Measurements from ENCODE around the gene SCIMP.
"Not testable (repeated sequence)": the region's sequence is repeated elsewhere in the genome, so short reads cannot be mapped to it uniquely, and the experiment has no call there.

The SCIMP gene

DNA sequence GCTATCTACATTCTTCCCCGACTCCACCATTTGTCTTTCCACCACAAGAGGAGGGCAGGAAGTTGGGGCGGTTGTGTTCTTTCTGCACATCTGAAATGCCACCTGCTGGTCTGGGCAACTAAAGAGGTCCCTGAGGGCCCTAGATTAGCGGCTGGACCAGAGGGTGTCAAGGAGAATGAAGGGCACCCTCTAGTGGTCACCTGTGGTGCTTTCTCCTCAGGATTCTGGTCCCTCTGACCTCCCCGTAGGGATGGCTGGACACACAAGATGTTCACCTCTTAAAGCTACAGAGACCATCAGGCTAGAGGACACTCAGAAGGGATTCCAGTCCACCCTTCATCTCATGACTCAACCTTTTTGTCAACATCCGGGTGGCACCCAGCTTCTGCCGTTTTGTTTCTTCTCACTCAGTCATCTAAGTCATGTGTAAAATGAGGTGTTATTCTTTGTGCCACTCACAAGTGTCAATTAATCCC lies 2.9 kb upstream of the SCIMP start:
- DNase-seq, result peak; percentile 79

DNA sequence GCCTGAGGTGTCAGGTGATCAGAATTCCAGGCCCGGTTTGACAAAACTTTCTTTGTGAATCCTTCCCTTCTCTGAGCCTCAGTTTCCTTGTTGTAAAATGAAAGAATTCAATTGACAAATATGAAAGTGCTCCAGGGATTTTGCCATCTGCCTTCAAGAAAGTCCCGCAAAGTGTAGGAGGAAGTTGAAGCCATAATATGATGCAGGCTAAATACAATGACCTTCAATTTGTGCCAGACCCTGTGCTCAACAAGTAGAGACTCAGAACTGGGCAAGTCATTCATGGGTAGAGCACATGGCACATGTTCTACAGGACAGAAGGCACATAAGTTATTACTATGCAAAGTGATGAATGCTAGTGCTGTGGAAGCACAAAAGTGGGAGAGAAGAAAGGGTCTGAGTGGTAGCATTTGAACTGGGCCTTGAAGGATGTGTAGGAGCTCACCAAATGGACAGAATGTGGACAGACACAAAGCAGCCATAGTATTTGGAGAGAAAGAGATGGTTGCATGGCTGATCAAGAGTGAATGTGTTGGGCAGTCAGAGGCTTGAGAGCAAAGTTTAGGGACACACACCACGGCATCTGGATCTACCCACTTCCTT lies 2.4 kb upstream of the SCIMP start:
- no peak for DNase-seq

DNA sequence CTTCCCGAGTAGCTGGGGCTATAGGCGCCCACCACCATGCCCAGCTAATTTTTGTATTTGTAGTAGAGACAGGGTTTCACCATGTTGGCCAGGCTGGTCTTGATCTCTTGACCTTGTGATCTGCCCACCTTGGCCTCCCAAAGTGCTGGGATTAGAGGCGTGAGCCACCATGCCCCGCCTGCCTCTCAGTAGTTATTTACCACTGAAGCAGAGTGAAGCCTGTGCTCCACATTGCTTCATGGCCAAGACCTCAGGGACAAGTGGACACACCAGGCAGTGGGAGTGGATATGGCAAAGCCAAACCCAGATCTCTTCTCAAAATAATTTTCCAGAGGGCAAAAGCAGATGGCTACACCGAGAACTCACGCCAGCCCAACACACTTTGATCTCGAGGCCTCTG lies 1.2 kb downstream of the SCIMP start:
- DNase-seq, result not testable (repeated sequence)

DNA sequence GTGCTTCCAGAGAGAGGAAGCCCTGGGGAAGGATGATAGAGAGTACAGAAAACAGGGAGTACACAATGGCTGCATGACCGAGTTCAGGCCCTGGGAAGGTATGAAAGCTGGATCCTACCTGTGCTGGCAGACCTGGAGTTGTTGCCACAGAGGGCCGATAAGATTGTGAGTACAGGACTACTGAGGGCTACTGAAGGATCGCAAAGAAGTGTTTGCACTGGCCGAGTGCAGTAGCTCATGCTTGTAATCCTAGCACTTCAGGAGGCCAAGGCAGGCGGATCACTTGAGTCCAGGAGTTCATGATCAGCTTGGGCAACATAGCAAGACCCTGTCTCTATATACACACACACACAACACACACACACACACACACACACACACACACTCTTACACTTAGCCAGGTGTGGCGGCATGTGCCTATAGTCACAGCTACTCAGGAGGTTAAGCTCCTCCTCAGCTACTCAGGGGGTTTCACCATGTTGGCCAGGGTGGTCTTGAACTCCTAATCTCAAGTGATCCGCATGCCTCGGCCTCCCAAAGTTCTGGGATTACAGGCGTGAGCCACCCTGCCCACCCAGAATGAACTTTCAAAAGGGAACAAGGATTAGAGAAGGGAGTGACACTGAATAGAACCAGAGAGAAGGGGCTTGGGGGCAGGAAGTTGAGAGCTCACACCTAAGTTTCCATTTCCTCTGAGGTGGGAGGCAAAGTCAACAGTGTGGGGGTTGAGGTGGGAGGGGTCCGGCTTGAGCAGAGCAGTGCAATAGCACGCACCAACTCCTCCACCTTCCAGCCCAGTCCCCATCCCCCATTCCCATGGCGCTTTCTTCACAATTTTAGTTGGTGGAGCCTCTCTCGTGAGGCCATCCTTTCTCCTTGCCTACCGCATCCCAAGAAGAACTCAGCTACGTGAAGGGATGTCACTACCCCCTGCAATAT lies 7.5 kb downstream of the SCIMP start:
- no peak for DNase-seq

DNA sequence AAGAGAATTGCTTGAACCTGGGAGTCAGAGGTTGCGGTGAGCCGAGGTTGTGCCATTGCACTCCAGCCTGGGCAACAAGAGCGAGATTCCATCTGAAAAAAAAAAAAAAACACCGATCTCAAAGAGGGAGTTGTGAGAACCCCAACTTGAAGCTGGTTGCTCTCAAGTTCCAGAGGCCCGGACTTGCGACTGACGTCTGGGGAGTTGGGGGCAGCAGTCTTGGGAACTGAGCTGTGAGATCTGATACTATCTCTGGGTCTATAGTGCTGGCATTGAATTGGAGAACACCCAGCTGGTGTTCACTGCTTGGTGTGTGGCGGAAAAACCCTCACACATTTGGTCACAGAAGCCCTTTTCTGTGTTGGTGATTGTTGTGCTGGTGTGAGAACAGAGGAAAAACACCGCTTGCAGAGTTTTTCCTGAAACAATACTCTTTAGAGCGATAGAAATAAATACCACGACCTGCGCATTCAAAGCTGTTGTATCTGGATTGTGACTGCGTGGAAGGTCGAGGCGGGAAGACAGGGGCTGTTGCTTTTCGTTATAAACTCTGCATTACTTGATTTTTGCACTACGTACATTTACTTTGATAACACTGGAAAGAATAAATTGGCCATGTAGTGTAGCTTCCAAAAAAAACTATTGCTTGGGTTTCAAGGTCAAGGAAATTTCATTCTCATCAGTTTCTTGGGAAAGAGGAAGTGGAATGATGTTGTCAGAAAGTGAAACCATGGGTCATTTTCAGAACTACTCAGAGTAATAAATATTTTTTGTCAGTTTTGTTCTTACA lies 8.8 kb downstream of the SCIMP start:
- DNase-seq, result peak; percentile 13

DNA sequence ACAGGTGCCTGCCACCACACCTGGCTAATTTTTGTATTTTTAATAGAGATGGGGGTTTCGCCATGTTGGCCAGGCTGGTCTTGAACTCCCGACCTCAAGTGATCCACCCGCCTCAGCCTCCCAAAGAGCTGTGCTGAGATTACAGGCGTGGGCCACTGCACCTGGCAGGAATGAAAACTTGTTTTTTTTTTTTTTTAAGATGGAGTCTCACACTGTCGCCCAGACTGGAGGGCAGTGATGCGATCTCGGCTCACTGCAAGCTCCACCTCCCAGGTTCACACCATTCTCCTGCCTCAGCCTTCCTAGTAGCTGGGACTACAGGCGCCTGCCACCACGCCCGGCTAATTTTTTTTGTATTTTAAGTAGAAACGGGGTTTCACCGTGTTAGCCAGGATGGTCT lies 12.7 kb downstream of the SCIMP start:
- not testable (repeated sequence) for DNase-seq

DNA sequence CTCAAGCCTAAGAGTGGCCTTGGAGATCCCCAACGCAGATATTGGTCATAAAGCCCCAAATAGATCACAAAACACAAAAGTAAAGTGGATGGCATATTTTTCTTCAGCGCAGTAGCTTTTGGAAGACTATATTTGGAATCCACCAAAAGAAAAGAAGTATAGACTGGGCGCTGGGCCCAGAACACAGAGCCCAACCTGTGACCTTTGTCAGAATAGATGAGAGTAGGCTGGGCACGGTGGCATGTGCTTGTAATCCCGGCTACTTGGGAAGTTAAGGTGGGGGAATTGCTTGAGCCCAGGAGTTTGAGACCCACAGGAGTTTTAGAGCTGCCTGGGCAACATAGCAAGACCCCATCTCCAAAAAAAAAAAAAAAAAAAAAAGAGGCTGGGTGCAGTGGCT lies 14.6 kb downstream of the SCIMP start:
- peak; percentile 14 for DNase-seq

DNA sequence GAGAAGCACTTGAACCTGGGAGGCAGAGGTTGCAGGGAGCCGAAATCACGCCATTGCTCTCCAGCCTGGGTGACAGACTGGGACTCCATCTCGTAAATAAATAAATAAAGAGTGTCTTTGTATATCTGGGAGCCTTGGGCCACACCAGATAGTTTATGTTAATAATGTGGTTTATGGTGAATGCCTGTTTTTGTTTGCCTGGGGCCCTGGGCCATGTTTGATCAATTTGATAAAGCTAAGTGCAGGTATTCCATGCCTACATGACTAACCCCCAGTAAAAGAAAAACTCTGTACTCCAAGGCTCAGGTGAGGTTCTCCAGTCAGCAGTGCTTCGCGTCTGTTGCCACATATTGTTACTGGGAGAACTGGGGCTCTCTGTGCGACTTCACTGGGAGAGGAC lies 15.1 kb downstream of the SCIMP start:
- DNase-seq, result no peak

DNA sequence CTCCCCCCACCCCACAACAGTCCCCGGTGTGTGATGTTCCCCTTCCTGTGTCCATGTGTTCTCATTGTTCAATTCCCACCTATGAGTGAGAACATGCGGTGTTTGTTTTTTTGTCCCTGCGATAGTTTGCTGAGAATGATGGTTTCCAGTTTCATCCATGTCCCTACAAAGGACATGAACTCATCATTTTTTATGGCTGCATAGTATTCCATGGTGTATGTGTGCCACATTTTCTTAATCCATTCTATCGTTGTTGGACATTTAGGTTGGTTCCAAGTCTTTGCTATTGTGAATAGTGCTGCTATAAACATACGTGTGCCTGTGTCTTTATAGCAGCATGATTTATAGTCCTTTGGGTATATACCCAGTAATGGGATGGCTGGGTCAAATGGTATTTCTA lies 17.1 kb downstream of the SCIMP start:
- not testable (repeated sequence) for DNase-seq

DNA sequence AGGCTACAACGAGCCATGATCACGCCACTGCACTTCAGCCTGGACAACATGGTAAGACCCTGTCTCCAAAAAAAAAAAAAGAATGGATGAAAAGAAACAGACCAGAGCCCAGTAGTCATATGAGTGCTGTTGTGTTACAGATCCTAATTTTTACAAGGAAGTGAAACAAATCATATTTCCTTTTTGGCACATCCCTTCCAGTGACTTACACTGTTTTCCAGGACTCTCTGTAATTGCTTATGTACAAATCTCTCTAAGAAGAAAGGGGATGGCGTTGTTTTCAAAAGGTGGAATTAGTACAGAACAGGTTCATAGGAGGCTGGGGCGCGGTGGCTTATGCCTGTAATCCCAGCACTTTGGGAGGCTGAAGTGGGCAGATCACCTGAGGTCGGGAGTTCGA lies 23.2 kb downstream of the SCIMP start:
- DNase-seq, result no peak

DNA sequence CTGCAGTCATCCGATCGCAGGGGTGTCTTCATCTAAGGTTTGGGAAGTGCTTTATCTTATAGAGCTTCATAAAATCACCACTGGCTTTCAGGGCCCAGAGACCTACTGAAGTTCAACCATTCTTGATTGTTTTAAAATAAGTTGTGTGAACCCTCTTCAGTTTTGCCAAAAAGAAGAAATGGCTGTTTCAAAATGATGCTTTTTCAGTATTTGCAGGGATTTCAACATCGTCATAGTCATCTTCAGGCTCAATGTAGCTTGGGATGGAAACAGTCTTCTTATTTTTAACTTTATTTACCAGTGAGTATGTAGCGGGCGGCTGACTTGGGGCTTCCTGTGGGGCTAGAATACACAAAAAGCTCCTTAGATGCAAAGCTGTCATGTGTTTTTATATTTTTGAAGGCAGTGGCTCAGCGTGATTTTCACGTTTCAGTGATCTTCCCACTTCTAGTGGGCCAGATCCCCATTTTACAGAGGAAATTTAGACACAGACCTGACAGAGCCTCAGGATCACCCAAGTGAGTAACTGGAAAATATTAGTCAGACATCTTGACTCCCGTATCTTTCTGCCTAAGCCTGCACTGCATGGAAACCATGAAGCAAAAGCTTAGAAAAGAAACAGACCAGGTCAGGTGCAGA lies 23.9 kb downstream of the SCIMP start:
- no peak for DNase-seq

DNA sequence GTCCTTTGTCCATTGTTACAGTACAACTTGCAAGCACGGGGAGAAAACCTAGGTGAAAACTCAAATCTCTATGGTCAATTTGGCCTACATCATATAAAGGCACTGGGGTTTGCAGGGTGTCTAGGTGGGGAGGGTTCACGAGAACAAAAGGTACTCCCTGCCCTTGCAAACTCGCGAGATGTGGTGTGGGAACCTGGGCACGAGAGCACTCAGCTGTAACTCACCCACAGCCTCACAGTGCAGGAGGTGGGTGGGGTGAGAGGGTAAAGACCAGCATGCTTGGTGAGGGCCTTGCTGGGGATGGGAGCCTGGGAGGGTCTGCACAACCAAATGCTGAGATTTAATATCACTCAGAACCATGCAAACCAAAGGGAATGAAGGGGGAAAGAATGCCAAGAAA lies 24.6 kb downstream of the SCIMP start:
- no peak for DNase-seq

DNA sequence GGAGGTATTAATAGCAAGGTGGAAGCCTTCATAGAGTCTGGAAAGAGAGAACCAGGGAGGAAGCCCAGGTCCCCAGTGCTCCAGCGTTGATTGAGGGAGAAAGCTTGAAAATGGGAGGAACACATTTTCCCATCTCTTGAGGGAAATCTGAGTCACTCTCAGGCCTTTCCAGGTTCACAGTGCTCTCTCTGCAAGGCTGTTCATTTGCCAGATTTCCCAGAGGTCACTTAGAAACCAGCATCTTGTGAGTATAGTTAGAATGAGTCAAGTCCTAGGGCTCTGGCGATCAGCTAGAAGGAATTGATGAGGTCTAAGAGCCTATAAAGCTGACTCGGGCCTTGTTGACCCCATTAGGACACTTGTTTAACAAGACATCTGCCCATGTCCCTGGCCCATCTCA lies 25.3 kb downstream of the SCIMP start:
- no peak for DNase-seq

DNA sequence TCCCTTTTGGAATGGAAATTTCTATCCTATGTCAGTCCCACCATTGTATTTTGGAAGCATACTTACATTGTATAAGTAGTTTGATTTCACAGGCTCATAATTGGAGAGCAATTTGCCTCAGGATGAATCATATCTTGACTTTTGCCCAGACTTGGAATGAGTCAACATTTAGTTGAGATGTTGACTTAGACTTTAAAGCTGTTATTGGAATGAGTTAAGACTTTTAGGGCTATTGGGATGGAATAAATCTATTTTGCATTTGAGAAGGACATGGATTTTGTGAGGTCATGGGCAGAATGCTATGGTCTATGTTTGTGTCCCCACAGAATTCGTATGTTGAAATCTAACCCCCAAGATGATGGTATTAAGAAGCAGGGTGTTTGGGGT lies 30.8 kb downstream of the SCIMP start:
- DNase-seq, result no peak

DNA sequence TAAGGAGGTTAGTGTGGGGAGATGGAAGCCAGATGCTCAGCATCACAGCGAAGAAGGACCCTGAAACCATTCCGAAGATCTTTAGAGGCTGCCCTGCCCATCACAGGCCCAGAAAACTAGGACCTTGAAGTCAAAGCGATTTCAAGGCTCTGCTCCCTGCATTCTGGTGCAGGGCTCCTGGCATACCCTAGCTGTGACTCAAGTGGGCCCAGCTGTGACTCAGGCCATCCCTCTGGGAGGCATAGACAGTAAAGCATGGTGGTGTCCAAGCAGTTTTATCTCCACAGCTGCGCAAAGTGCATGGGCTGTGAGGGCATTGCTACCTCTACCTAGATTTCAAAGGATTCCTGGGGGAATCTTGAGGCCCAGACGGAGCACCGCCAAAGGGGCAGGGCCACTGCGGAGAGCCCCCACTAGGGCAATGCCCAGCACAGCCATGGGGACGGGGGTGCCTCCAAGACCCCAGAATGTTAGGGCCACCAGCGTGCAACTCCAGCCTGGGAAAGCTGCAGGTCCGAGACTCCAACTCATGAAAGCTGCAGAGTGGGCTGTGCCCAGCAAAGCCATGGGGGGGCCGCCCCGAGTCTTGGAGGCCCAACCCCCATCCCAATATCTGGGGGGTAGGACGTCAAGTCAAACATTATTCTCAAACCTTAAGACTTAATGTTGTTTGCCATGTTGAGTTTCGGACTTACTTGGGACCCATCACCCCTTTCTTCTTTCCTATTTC lies 31.3 kb downstream of the SCIMP start:
- DNase-seq, result no peak

DNA sequence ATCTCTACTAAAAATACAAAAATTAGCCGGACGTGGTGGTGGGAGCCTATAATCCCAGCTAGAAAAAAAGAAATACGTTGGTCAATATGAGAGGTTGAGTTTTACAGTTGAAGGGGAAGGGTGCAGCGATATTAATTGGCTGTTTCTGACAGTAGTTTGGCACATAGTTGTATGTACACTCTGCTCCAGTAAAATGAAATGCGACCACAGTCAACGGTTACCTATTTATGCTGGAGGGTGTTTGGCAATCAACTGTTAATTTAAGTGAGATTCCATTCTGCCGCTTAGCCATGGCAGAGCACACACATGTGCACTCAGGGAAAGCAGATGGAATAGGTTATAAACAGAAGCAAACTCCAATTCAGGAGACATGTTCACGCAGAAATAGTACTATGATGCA lies 33.6 kb downstream of the SCIMP start:
- DNase-seq, result no peak

DNA sequence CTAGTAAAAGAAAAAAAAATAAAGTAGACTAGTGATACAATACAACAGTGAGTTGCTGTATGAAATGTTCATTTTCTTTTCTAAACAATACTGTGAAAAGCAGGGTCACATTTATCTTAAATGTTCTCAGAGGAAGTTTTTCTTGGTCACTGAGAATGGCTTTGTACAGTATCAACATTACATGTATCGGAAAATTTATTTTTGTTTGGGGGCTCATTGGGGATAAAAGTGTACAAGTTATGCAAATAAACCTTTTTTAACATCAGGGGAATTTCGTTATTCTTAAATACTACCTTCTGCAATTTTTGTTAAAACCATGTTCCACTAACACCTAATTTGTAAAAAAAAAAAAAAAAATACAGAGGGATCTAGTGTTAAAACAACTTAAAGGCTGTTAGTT lies 34.3 kb downstream of the SCIMP start:
- no peak for DNase-seq

DNA sequence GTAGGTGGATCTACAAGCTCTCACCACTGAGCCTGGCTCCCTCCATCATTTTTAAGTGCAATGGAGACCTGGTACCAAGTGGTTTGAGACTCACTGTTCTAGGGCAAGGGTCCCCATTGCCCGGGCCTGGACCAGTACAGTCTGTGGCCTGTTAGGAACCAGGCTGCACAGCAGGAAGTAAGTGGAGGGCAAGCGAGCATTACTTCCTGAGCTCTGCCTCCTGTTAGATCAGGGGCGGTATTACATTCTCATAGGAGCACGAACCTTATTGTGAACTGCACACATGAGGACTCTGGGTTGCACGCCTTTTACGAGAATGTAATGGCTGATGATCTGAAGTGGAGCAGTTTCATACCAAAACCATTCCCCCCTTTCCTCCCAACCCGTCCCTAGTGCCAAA lies 36.2 kb downstream of the SCIMP start:
- DNase-seq, result no peak

DNA sequence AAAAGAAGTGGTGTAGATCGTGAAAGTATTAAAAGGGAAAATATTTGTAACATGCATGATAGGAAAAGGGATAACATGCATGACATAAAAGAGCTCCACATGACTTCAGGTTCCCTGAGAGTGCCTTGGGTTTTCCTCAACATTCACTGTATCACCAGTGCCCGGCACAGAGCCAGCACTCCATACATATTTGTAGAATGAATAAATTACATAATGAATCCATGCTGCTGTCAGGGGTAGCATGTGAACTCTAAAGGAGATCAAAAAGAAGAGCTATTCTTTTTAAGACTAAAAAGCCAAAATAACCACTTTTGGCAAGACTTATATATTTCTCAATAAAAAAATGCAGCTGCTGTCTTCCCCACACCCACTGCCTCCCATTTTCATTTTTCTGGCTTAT lies 40.3 kb downstream of the SCIMP start:
- DNase-seq, result no peak

DNA sequence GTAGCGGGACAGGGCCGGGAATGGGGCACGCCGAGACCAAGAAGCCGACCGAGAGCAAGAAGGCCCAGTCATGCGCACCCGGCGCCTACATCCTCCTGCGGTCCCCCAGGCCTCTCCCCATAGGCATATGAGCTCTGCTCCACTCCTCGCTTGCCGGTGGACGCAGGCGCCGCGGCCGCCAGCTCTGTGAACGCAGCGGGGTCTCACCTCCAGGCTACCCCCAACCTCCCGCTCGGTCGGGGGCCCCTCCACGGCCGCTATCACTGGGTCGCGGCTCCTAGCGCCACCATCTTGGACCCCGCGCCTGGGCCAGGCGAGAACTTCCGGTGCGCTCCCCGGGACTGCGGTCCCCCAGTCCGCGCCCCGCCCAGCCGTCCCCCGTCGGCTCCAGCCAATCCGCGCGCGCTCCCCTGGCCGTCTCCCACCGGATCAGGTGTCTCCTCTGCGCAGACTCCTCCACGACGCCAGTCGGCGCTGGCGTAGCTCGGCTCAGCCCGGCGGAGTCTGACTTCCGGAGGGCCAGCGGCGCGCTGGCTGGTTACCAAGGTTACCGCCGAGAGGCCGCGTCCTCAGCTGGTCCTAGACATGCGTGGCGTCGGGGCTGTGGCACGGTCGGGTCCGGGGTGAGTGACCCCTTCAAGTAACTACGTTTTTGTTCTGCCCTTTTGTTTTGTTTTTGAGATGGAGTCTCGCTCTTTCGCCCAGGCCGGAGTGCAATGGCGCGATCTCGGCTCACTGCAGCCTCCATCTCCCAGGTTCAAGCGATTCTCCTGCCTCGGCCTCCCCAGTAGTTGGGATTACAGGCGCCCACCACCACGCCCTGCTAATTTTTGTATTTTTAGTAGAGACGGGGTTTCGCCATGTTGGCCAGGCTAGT lies 42.9 kb downstream of the SCIMP start, which contains the start of gene ZNF594:
ZNF594 (minus strand) TSS at position 328 of the 877 bp plus-strand sequence. CDS start 7,612 bp downstream, outside the sequence.
- DNase-seq, result peak; percentile 95

DNA sequence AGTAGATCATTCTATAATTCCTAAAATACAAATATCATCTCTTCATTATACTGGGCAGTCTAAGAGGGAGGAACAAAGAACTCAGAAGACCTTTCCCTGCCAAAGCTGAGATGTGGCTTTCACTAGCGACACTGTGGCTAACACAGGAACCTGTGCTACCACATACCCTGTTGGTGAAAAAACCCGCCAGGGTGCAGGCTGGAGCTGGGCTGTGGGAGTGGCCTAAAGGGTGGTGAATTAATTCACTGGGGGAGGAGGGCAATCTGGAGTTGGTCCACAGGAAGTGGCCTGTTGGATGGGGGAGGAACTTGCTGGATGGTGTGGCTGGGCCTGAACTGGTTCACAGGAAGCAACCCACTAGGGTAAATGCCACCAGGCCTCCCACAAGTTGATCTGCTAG lies 50.4 kb downstream of the SCIMP start:
- no peak for DNase-seq
